ENCODE results near the gene PLCH2.
A peak's percentile ranks its signal among the peaks of the same experiment; 100 is the strongest.
"Not testable (repeated sequence)": the region's sequence is repeated elsewhere in the genome, so short reads cannot be mapped to it uniquely, and the experiment has no call there.

The PLCH2 gene

GRCh38 chr1:2476061-2476999 lies at the start of gene PLCH2:
Gene PLCH2 (plus strand): TSS chr1:2476289. CDS start chr1:2476589, 300 bp downstream.
- no peak for DNase-seq

GRCh38 chr1:2426540-2426939 lies 49.5 kb upstream of the PLCH2 start:
- DNase-seq, result no peak

- DNase-seq, result no peak
Observed at GRCh38 chr1:2427051-2427450, 49.0 kb upstream of the PLCH2 start.

GRCh38 chr1:2427976-2428375 lies 48.1 kb upstream of the PLCH2 start:
- DNase-seq, result no peak

GRCh38 chr1:2428490-2428889 lies 47.6 kb upstream of the PLCH2 start:
- DNase-seq, result no peak

- DNase-seq, result peak; percentile 50
Observed at GRCh38 chr1:2429780-2430591, 46.1 kb upstream of the PLCH2 start.

- no peak for DNase-seq
Observed at GRCh38 chr1:2430592-2430973, 45.5 kb upstream of the PLCH2 start.

- no peak for DNase-seq
Observed at GRCh38 chr1:2431103-2431502, 45.0 kb upstream of the PLCH2 start.

- no peak for DNase-seq
Observed at GRCh38 chr1:2431518-2431917, 44.6 kb upstream of the PLCH2 start.

GRCh38 chr1:2432441-2432844 lies 43.6 kb upstream of the PLCH2 start:
- DNase-seq, result no peak

- DNase-seq, result no peak
Observed at GRCh38 chr1:2433196-2433595, 42.9 kb upstream of the PLCH2 start.

- DNase-seq, result no peak
Observed at GRCh38 chr1:2433936-2434655, 42.0 kb upstream of the PLCH2 start.

GRCh38 chr1:2435091-2435490 lies 41.0 kb upstream of the PLCH2 start:
- no peak for DNase-seq

GRCh38 chr1:2435746-2436355 lies 40.2 kb upstream of the PLCH2 start:
- DNase-seq, result no peak

GRCh38 chr1:2436876-2437275 lies 39.2 kb upstream of the PLCH2 start:
- DNase-seq, result no peak

GRCh38 chr1:2437617-2438016 lies 38.5 kb upstream of the PLCH2 start:
- DNase-seq, result no peak

GRCh38 chr1:2438038-2438437 lies 38.1 kb upstream of the PLCH2 start:
- DNase-seq, result no peak

- no peak for DNase-seq
Observed at GRCh38 chr1:2438641-2439040, 37.4 kb upstream of the PLCH2 start.

GRCh38 chr1:2439369-2439768 lies 36.7 kb upstream of the PLCH2 start:
- DNase-seq, result no peak

- not testable (repeated sequence) for DNase-seq
Observed at GRCh38 chr1:2440346-2440745, 35.7 kb upstream of the PLCH2 start.

GRCh38 chr1:2441746-2442145 lies 34.3 kb upstream of the PLCH2 start:
- DNase-seq, result no peak

- no peak for DNase-seq
Observed at GRCh38 chr1:2442661-2443060, 33.4 kb upstream of the PLCH2 start.
